ENCODE data around the gene CADM2.

DNA sequence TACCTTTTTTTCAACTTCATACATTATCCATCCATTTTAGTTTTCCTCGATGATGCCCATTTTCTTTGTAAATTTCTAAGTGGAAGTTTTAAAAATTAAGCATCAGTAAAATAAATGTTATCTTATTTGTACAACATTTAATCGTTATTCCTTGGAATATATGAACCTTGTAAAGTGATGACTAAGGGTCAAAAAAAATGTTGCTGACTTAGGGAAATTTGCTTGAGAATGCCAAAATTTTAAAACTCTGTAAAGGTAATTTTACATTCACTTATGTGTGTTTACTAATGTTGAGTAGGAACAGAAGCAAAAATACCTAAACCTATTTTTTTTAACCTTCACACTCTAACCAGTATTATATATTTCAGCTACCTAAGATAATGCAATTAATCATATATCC lies 1115.0 kb downstream of the CADM2 start:
- TF ChIP-seq, protein P1, sequence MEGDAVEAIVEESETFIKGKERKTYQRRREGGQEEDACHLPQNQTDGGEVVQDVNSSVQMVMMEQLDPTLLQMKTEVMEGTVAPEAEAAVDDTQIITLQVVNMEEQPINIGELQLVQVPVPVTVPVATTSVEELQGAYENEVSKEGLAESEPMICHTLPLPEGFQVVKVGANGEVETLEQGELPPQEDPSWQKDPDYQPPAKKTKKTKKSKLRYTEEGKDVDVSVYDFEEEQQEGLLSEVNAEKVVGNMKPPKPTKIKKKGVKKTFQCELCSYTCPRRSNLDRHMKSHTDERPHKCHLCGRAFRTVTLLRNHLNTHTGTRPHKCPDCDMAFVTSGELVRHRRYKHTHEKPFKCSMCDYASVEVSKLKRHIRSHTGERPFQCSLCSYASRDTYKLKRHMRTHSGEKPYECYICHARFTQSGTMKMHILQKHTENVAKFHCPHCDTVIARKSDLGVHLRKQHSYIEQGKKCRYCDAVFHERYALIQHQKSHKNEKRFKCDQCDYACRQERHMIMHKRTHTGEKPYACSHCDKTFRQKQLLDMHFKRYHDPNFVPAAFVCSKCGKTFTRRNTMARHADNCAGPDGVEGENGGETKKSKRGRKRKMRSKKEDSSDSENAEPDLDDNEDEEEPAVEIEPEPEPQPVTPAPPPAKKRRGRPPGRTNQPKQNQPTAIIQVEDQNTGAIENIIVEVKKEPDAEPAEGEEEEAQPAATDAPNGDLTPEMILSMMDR (IDR thresholded peaks at IDR 0.05), result no peak
- no peak for TF ChIP-seq POLR2A (IDR thresholded peaks at IDR 0.05)
